Tibial artery (tissue), 4 donors: ENCODE results near the gene RGS17.

ENCODE experiments used
- DNase-seq, 2 donors: peaks; one replicate each; pipeline ENCODE4 v3.0.0-alpha.2; 2019
- H3K27ac ChIP-seq, 2 donors: fragments of 200-600 bp; sonication (generic) in 1 of 2; 1 replicate in 1 of 2; 2 replicates in 1 of 2; pipeline ENCODE4 v1.5.1; 2018 to 2019; ENCODE audit warnings: mild to moderate bottlenecking in 1 of 2
- H3K27me3 ChIP-seq, 2 donors: fragments of 200-600 bp; sonication (generic) in 1 of 2; one replicate each; pipeline versions ENCODE4 v1.5.1 to v1.6.0; 2016 to 2019
- H3K36me3 ChIP-seq, 3 donors: fragments of 200-600 bp; sonication (generic) in 2 of 3; one replicate each; pipeline ENCODE4 v1.5.1; 2016 to 2019; ENCODE audit warnings: mild to moderate bottlenecking in 2 of 3
- H3K4me1 ChIP-seq, 4 donors: fragments of 200-600 bp; sonication (generic) in 2 of 4; 1 replicate in 3 of 4; 2 replicates in 1 of 4; pipeline ENCODE4 v1.5.1; 2016 to 2019
- H3K4me3 ChIP-seq, 2 donors: fragments of 200-600 bp; sonication (generic) in 1 of 2; 1 replicate in 1 of 2; 2 replicates in 1 of 2; pipeline ENCODE4 v1.5.1; 2018 to 2019; ENCODE audit warnings: mild to moderate bottlenecking in 2 of 2
- H3K9me3 ChIP-seq, 3 donors: fragments of 200-600 bp; sonication (generic) in 1 of 3; one replicate each; pipeline ENCODE4 v1.5.1; 2016 to 2019
- intact Hi-C: fragments of 100-400 bp; cut with DNase I; formaldehyde crosslinking; loops from one replicate; pipeline ENCODE4 v1.15.0; 2023; ENCODE audit warnings: low total_unique reads
- TF ChIP-seq, protein P1 (sequence below), 2 experiments: fragments of 200-600 bp in 1 of 2; fragments of 450-650 bp in 1 of 2; IDR thresholded peaks; one replicate each; pipeline ENCODE4 v1.5.1; 2017 to 2019; ENCODE audit warnings: antibody characterized with exemption in 2 of 2, mild to moderate bottlenecking in 1 of 2, moderate library complexity in 1 of 2

Gene RGS17

GRCh38 chr6:152983637-152984512 lies 147.2 kb downstream of the RGS17 start:
- peak overlapping the region; percentile 61 to 87 for H3K4me3 ChIP-seq
- peak overlapping the region; percentile 86 to 89 for H3K27ac ChIP-seq
- H3K36me3 ChIP-seq = no peaks in the 10 kb centered on the region
- peak; percentile 93 for DNase-seq
- intact Hi-C loops = loop anchor here (1.0 kb wide), 1 partner anchor 18 kb away; the partner anchor contains the start of gene MTRF1L
- TF ChIP-seq, protein P1, sequence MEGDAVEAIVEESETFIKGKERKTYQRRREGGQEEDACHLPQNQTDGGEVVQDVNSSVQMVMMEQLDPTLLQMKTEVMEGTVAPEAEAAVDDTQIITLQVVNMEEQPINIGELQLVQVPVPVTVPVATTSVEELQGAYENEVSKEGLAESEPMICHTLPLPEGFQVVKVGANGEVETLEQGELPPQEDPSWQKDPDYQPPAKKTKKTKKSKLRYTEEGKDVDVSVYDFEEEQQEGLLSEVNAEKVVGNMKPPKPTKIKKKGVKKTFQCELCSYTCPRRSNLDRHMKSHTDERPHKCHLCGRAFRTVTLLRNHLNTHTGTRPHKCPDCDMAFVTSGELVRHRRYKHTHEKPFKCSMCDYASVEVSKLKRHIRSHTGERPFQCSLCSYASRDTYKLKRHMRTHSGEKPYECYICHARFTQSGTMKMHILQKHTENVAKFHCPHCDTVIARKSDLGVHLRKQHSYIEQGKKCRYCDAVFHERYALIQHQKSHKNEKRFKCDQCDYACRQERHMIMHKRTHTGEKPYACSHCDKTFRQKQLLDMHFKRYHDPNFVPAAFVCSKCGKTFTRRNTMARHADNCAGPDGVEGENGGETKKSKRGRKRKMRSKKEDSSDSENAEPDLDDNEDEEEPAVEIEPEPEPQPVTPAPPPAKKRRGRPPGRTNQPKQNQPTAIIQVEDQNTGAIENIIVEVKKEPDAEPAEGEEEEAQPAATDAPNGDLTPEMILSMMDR (IDR thresholded peaks at IDR 0.05) = no peak
- H3K27me3 ChIP-seq = no peaks in the 10 kb centered on the region
- H3K4me1 ChIP-seq = peaks cover 10 to 21% (median 18%) of the 10 kb centered on the region in 4 donors
- no peaks in the 10 kb centered on the region for H3K9me3 ChIP-seq

DNA sequence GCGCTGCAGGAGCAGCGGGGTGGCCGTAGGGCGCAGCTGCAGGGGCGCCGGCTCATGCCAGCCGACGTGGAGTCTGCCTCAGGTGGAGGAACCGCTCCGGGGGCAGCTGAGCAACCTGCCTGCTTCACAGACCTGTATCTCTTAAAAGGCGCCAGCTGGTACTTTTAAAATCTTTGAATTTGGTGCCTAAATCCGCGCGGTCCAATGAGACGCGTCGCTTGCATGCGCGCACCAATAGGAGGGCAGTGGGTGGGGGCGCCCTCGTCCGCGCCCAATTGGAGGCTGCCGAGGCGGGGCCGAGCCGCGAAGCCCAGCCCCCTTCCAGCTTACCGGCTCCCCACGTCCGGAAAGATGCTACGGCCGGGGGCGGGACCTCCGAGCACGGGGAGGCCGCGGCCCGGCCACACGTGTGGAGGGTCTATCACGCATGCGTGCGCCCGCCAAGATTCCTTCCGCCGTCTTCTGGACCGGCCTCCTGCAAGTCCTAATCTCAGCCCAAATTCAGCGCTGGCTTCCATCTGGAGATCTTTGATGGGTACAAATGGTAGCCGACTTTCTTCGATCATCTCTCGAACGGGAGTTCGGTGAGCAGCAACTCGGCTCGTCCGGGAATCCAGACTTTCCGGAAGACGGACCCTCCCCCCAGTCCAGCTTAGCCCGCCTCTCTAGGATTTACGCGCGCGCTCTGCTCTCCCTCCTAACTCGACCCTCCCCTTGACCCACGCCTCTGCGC lies 148.0 kb downstream of the RGS17 start, which contains the start of gene FBXO5:
FBXO5 (minus strand) TSS at position 138 of the 733 bp plus-strand sequence; CDS start at position 56, 82 bp downstream.
- peak; percentile 97 to 99 for DNase-seq
- Histone ChIP-seq H3K36me3 (no peaks in the 10 kb centered on the region), H3K4me1 (peaks cover 10 to 21% (median 18%) of the 10 kb centered on the region in 4 donors), H3K27me3 (no peaks in the 10 kb centered on the region), H3K27ac (peak within 1 kb of the TSS; percentile 86 to 89), H3K9me3 (no peaks in the 10 kb centered on the region), H3K4me3 (peak within 1 kb of the TSS; percentile 61 to 87)
- TF ChIP-seq, protein P1 (IDR thresholded peaks at IDR 0.05) = no peak
- intact Hi-C loops = loop anchor here (1.0 kb wide), 1 partner anchor 19 kb away; the partner anchor contains the start of gene MTRF1L

- Histone ChIP-seq H3K36me3 (no peaks in the 10 kb centered on the region), H3K9me3 (no peaks in the 10 kb centered on the region), H3K27me3 (no peaks in the 10 kb centered on the region), H3K4me3 (peak overlapping the region; percentile 61 to 87), H3K27ac (no peak overlapping the region), H3K4me1 (peaks cover 10 to 21% (median 18%) of the 10 kb centered on the region in 4 donors)
- peak in 1 of 2 donors; percentile 22 for DNase-seq
- intact Hi-C loops = no loop called here
- TF ChIP-seq, protein P1 (IDR thresholded peaks at IDR 0.05) = no peak
These were observed 148.8 kb downstream of the RGS17 start for GRCh38 chr6:152981989-152982903.

DNA sequence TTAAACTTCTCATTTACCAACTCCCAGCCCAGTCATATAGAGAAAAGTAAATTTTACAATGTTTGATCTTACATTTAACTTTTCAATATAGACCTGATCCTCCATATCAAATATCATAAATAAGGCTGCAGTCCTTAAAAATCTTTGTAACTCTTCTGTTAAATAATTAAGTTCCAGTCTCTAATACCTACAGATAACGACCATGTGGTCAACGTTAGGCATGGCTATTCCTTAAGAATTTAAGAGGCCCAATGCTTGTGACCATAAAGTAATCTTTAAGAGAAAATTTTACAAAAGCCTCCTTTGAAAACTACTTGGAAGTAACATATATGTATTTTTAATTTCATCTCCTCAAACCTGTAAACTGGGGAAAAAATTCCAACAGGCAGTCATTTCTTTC lies 149.9 kb downstream of the RGS17 start:
- Histone ChIP-seq H3K4me3 (no peak overlapping the region), H3K27me3 (no peaks in the 10 kb centered on the region), H3K36me3 (no peaks in the 10 kb centered on the region), H3K27ac (no peak overlapping the region), H3K4me1 (peaks cover 10 to 21% (median 18%) of the 10 kb centered on the region in 4 donors), H3K9me3 (no peaks in the 10 kb centered on the region)
- intact Hi-C loops = no loop called here
- no peak for DNase-seq
- TF ChIP-seq, protein P1 (IDR thresholded peaks at IDR 0.05) = no peak

GRCh38 chr6:152980656-152981055 lies 150.4 kb downstream of the RGS17 start:
- TF ChIP-seq, protein P1 (IDR thresholded peaks at IDR 0.05) = no peak
- intact Hi-C loops = no loop called here
- H3K36me3 ChIP-seq = no peaks in the 10 kb centered on the region
- peaks cover 10 to 21% (median 18%) of the 10 kb centered on the region in 4 donors for H3K4me1 ChIP-seq
- no peaks in the 10 kb centered on the region for H3K27me3 ChIP-seq
- no peaks in the 10 kb centered on the region for H3K9me3 ChIP-seq
- no peak overlapping the region for H3K4me3 ChIP-seq
- DNase-seq = no peak
- no peak overlapping the region for H3K27ac ChIP-seq
